ENCODE data around the gene TAOK1.

GRCh38 chr17:29394761-29395160 lies 4.6 kb downstream of the TAOK1 start:
- TF ChIP-seq CTCF (IDR thresholded peaks at IDR 0.05; ENCODE audit: low read depth, low read length) (no peak), EZH2phosphoT487 (IDR thresholded peaks at IDR 0.05; ENCODE audit: low read depth) (no peak)

All from OCI-LY3 (cell line).